ENCODE measurements around the gene TBC1D22A.

TBC1D22A gene

GRCh38 chr22:46964773-46965550 is 202.5 kb downstream of the TBC1D22A start:
- no peak for DNase-seq

DNA sequence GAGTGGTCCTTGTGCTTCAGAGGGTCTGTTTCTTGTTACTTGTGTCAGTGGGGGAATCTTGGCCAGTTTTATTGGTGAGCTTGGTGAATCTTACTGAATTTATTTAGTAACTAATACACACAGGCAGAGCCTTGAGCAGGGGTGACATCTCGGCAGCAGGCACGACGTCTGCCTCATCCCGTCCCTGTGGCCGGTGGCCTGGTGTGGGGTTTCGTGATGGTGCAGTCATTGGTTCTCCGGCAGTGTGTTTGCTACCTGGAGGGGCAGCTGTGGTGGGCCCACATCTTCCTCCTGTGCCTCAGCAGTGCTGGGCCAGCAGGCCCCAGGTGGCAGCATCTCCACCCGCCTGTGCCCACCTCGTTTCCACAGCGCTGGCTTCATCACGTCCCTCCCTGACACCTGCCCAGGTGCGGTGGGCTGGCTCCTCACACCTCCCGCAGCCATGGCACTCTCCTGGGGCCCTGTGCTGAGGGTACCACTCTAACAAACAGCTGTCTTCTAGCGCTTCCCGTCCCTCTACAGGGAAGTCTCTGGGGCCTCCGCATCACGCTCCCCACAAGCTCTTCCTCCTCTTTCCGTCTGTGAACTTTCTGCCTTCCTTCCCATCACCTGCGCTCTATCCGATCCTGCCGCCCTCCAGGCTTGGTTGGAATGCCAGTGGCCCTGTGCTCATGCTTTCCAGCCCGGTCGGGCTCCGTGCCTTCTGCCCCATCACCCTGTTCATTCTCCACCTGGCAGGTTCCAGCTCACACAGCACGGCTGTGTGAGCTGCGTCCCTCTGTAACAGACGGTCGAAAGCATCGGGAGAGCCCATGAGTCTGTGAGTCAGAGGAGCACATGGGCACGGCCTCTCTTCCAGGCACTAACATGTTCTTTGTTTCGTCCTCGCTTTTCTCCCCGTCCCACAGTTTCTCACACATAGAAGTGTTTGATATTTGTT is 203.4 kb downstream of the TBC1D22A start:
- no peak for DNase-seq

DNA sequence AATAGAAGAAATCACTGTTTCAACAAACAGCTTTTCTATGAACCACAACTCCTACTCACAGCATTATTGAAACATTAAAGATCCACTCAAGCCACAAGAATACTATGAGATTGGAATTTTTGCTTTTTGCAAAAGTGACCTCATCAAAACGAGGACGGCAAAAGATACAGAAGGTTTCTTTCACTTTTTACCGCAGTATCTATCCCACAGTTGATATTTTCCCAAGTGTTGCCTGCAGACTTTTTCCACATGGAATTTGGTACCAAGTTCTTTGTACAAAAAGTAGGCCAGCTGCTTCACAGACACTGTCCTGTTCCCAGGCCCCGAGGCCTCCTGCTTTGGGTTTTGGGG is 204.0 kb downstream of the TBC1D22A start:
- no peak for DNase-seq

DNA sequence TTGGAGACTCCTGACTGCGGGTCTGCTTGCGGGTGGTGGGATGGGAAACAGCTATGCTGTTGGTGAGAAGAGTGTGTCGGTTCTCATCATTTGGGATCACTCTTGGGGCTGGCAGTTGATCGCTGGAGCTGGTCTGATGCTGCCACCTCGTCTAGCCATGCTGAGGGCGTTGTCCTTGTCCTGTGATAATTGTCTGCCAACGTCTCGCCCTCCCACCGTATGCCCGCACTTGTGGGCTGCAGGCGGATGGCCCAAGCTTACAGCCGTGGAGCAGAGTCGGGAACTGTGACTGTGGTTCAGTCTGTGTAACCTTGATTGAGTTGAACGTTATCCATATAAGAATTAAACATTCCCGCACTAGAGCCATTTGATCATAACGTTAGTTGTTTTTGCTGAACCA is 204.4 kb downstream of the TBC1D22A start:
- DNase-seq = no peak

DNA sequence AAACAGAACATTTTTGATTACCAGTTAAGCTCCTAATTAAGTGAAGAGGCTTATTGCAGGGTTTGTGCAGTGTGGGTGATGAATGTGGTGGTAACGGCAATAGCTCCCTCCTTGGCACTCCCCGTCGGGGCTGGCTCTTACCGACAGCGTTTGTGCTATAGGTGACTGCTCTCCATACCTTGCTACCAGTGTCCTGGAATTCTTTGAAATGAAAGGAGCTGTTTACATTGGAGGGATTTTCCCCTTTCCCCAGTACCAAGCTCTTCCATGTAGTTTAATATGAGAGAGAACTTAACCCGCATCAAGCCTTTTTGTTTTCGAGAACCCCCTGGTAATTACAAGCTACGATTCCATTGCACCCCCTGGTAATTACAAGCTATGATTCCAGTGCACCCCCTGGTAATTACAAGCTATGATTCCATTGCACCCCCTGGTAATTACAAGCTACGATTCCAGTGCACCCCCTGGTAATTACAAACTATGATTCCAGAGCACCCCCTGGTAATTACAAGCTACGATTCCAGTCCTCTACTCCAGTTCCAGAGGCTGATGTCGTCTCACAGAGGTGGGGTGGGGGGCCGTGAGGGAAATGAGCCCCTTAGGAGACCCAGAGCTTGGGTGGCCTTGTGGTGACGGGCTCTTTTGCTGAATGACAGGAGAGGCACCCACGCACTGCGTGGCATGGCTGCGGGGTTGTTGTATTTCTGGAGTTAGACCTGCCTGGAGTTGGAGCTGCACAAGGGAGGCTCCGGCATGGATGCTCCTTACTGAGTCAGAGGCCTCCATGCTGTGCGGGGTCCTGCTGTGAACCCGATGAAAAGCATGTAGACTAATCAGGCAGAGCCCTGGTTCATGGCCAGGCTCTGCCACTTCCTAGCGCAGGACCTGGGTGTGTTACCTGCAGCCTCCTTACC is 205.3 kb downstream of the TBC1D22A start:
- no peak for DNase-seq

GRCh38 chr22:46968359-46968740 is 205.9 kb downstream of the TBC1D22A start:
- DNase-seq = no peak

DNA sequence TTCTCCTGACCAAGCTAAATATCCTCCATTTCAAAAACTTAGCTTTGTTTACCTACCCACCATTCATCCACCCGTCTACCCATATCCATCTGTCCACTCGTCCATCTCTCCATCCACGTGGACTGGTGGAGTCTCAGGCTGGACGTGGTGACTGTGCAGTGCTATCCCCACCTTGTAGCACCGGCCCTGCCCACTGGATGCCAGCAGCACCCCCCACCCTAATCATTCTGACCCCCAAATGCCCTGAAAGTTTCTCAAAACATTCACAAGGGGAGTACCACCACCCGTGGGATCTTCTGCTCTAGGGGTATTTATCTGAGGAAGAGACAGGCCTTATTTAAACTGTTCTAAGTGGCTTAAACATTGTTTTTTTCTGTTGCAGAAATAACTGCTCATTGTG is 206.4 kb downstream of the TBC1D22A start:
- no peak for DNase-seq

GRCh38 chr22:46969491-46969890 is 207.0 kb downstream of the TBC1D22A start:
- no peak for DNase-seq

DNA sequence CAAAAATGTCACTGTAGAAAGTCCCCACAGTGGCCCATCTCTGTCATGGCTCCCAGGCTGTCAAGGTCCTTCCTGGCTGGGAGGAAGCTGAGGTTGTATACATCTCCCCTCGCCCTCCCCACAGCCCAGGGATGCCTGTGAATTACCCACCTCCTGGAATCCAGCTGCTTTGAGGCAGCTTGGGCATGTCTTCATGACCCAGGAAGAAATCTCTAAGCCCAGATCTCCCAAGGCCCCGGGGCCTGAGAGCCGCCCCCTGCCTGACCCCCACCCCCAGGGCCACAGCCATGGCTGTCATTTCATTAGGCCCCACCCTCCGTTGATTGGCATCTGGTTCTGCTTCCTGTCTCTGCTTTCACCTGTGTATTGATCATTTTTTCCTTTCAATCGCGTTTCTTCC is 207.5 kb downstream of the TBC1D22A start:
- no peak for DNase-seq

DNA sequence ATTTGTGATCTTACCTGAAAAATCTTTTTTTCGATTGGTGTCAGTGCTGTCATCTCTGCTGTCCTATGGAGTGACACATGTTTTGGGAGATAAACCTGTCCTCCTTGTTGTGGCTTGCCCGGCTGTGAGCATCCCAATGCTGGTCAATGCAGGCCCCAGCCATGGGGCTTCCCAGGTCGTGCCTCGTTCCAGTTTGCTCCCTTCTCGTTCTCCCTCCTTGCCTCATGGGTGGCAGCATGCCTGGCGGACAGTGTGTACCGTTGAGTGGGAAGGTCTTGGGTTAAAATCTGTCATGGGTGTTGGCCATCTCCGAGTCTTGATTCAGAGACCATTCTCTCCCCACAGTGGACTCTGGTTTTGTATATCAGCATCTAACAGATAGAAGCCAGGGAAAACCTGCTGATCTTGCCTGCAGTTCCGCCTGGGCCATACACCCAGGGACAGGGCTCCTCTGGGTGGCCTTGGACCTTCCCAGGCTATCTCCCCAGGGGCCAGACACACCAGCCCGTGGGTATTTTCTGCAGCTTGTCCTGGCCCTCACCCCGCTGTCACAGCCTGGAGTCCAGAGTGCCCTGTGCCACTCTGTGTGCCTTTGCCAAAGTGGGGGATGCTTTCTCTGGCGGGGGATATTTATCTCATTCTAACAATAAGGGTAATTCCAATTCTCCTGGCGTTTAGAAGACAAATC is 208.1 kb downstream of the TBC1D22A start:
- no peak for DNase-seq

- DNase-seq = no peak
These were observed 208.8 kb downstream of the TBC1D22A start for GRCh38 chr22:46971099-46971763.

GRCh38 chr22:46971764-46972125 is 209.3 kb downstream of the TBC1D22A start:
- no peak for DNase-seq

GRCh38 chr22:46972256-46972655 is 209.8 kb downstream of the TBC1D22A start:
- no peak for DNase-seq

DNA sequence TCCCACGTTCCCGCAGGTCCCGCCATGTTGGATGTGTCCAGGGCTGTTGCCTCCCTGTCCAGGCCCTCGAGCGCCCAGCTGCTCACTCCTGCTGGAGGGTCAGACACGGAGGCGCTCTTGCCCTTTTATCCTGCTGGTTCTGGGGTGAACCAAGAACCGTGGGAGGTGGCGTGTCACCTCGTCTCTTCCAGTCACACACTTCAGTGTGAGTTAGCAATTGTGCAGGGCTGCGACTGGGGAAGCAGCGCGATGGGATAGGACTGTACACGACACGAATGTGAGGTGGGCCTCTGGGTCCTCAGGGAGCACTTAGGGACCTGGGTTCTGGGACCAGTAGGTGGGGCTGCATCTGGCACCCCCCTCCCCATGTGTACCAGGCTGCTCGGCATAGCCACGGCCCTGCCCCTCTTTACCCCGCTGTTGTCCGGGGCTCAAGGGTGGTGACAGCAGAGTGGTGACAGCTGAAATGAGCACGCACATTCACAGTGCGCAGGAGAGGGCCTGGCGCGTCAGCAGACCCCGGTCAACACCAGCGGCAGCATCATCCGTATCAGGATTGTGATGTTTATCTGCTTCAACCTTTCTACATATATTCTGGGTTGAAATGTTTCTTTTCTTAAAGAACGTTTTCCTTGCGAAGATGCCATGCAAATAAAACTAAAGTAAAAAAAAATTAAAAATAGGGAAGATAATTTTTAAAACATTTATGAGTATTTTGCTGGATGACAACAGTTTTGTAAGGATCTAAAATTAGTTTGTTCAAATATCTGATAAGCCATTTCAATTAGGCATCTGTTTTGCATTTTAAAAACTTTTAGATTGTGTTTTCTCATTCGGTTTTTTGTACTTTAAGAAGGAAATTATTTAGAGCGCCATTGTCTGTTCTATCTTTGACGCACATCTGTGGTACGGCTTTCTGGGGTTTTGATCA is 210.7 kb downstream of the TBC1D22A start:
- DNase-seq = no peak

DNA sequence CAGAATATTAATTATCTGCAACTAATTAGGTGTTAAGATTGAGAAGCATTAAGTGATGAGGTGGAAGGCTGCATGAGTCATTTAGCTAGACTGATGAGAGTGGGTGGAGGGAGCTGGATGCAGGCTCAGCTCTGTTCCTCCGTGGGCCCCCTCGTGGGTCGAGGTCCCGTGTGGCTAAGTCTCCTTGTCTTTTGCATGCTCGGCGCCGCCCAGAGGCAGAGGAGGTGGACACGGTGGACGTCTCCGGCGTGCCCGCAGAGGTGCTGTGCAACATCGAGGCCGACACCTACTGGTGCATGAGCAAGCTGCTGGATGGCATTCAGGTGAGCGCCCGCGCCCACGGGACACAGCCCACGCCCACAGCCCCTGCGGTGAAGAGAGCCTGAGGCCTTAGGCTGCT is 211.6 kb downstream of the TBC1D22A start:
- no peak for DNase-seq

GRCh38 chr22:46974631-46975585 is 212.5 kb downstream of the TBC1D22A start:
- DNase-seq = no peak

GRCh38 chr22:46976143-46976542 is 213.7 kb downstream of the TBC1D22A start:
- no peak for DNase-seq

DNA sequence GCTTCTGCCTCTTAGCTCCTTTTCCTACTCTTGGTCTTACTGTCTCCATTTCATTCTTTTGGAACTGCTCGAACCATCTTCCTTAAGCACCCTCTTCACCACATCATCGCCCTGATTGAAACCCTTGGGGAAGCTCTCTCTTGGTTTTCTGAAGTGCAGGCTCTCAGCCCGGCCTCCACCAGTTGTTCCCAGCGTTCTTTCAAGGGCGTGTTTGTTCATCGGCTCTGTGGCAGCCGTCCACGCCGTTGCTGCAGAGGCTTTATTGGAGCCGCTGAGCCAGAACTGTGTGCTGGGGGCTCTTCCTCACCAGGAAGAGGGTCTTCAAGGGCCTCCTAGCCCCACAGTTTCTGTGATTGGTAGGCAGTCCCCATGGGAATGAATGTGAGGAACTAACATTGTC is 214.1 kb downstream of the TBC1D22A start:
- no peak for DNase-seq

DNA sequence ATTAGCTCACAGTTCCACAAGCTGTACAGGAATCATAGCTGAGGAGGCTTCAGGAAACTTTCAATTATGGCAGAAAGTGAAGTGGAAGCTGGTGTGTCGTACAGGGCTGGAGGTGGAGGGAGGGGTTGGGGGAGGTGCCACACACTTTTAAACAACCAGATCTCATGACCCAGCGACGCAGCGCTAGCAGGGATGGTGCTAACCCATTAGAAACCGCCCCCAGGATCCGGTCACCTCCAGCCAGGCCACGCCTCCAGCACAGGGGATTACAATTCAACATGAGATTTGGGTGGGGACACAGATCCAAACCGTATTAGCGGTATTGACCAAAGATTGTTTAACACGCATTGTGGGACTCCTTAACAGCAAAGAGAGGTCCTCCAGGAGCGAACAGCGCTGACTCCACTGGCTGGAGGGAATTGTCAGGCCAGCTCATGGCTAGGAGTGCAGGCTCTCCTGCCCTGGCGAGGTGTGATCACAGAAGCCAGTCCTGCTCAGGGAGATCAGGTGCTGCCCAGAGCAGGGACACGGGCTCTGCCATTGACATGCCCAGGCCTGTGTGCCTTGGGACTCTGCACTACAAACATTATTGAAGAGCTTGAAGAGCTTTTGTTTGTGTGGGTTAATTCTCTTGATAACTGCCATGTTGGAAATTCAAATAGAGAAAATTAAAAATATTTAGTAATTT is 215.3 kb downstream of the TBC1D22A start:
- no peak for DNase-seq
